HG03196 (cell line): ENCODE results near the gene TRIM16.
"Not testable (repeated sequence)": the region's sequence is repeated elsewhere in the genome, so short reads cannot be mapped to it uniquely, and the experiment has no call there.

ENCODE experiments used
- ATAC-seq: cut with Tn5 transposase; IDR thresholded peaks from one replicate; pipeline ENCODE4 v1.9.1; 2021; ENCODE audit not compliant: unreplicated experiment

TRIM16 gene

DNA sequence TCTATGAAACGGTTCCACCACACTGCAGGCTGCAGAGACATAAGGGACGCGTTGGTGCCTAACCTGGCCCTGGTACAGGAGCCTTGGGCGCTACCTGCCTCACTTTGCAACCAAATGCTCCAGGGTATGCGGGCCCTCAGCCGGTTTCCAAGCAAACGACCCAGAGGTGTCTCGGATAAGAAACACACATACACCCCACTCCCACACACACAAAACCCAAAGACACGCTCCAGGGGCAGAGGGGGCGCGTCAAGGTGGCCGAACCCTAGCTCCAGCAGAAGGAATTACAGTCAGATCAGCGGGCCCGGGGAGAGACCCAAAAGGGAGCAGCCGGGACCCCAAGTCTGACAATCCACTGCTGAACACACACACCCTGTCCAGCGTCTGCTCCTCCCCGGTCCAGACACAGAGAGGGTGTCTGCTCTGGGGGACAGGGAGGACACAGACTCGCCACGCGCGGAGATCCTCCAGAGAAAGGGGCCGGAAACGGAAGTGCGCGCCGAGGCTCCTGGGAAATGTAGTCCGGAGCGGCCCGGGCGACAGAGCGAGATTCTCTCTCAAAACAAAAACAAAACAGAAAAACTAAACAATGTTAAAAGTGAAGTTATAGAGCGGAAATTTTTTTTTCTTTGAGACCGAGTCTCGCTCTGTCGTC is at the start of gene TRIM16:
Gene TRIM16 (minus strand): TSS at position 488 of the 655 bp plus-strand sequence. CDS start 32,702 bp downstream, outside the sequence.
- ATAC-seq: peak; percentile 91

GRCh38 chr17:15733174-15733789 is 49.2 kb upstream of the TRIM16 start:
- ATAC-seq: not testable (repeated sequence)

GRCh38 chr17:15731900-15732299 is 47.8 kb upstream of the TRIM16 start, which contains the start of gene TBC1D26:
TBC1D26 (plus strand) TSS chr17:15732283; CDS start chr17:15735349, 3,066 bp downstream.
- not testable (repeated sequence) for ATAC-seq

DNA sequence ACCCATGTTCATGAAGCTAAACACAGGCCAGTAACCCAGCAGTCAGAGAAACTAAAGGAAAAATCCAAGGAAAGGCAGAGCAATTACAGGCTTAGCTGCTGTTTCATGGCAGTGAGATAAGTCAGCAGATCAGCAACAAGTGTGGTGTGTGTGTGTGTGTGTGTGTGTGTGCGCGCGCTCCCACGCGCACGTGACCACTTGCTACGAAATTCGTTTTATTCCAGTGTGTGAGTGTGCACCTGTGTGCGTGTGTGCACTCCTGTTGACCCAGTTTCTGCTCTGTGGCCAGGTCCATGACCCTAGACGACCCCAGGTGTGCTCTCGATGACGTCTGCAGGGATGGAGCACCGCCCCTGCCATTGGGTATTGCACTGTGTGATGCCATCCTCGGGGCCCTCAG is 46.4 kb upstream of the TRIM16 start:
- not testable (repeated sequence) for ATAC-seq

DNA sequence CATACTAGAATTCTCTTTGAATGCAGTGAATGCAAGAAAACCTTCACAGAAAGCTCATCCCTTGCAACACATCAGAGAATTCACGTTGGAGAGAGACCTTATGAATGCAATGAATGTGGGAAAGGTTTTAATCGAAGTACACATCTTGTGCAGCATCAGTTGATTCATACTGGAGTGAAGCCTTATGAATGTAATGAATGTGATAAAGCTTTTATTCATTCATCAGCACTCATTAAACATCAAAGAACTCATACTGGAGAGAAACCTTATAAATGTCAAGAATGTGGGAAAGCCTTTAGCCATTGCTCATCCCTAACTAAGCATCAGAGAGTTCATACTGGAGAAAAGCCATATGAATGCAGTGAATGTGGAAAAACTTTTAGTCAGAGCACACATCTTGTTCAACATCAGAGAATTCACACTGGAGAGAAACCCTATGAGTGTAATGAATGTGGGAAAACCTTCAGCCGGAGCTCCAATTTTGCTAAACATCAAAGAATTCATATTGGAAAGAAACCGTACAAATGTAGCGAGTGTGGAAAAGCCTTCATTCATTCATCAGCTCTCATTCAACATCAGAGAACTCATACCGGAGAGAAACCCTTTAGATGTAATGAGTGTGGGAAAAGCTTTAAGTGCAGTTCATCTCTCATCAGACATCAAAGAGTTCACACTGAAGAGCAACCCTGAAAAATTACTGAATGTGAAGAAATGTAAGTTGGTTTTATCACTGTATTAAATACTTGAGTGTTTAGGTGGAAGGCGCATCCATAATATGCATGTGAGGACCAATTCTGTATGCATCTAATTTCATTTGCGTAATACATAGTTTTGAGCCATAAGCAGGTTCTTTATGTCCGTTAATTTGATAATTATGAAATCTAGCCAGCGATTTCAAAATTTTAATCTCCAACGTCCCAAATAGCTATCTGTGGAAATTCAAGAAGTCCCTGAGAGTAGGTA is 32.8 kb upstream of the TRIM16 start:
- not testable (repeated sequence) for ATAC-seq

DNA sequence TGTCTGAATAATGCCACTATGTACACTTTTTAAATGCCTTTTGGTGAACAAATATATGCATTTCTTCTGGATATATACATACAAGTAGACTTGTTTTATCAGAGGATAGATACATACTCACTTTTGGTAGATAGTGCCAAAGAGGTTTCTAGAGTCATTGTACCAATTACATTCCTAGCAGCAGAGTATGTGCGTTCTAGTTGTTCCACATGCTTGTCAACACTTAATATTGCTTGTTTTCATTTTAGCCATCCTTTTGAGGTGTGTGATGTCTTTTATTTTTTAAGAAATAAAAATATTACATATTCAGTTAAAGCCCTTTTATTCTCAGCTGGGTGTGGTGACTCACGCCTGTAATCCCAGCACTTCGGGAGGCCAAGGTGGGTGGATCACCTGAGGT is 24.8 kb upstream of the TRIM16 start:
- ATAC-seq: not testable (repeated sequence)

GRCh38 chr17:15704813-15705212 is 20.7 kb upstream of the TRIM16 start:
- ATAC-seq: not testable (repeated sequence)

GRCh38 chr17:15704239-15704638 is 20.1 kb upstream of the TRIM16 start:
- ATAC-seq: not testable (repeated sequence)

DNA sequence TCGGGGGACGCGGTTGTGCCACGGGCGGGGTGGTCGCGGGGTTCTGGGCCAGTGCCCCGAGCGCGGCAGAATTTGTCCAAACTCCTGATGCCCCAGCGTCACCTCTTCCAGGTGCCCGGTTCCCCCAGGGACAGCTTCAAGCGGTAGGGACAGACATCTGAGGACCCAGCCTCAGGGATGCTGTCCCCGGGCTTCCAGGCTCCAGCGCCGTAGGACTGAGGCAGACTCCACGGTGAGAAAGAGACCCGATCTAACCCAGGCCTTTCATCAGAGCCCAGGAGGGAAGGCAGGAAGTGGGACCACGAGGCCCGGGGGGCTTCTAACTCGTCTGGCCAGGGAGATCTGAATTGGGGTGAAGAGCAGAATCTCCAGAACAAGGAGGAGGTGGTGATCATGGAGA is 15.8 kb upstream of the TRIM16 start:
- peak; percentile 3 for ATAC-seq

GRCh38 chr17:15699413-15699924 is 15.4 kb upstream of the TRIM16 start, which contains the start of gene ZNF286A:
ZNF286A (plus strand) TSS chr17:15699752; CDS start chr17:15700330, 578 bp downstream.
- ATAC-seq: peak; percentile 97

DNA sequence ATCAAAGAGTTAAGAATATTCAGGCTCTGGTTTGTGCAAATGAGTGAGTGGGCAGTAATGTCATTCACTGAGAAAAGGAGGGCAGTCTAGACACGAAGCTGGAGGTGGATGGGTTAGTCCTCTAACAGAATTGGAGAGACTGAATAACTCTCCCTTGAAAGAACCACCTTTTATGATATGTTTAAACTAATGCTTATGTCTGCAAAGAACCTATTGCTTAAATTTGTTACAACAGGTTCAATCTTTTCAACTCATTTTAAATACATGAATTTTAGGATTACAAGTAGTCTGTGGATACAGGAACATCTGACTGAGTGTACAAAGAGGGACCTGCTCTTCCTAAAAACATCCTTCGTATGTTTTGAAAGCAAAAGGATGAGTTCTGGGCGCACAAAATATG is 14.9 kb upstream of the TRIM16 start:
- ATAC-seq: not testable (repeated sequence)

DNA sequence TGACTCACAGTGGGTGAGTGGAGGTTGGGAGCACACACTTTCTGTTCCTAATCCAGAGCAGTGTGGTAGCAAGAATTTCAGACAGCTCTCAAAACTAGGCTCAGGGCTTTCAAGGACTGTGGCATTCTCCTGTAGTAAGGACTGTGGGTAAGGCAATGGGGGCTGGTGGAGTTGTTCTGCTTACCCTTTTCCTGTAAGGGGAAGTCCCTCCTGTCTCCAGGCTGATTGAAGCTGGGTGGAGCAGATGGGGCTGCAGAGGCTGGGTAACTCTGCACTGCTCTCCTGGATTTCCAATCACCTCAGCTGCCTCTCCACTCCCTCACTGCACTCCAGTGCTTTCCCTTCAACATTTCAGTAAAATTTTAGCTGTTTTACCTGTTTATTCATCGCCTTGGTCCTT is 3.4 kb upstream of the TRIM16 start:
- ATAC-seq: not testable (repeated sequence)

- ATAC-seq: not testable (repeated sequence)
Measured at GRCh38 chr17:15683135-15683534, 976 bp downstream of the TRIM16 start.

DNA sequence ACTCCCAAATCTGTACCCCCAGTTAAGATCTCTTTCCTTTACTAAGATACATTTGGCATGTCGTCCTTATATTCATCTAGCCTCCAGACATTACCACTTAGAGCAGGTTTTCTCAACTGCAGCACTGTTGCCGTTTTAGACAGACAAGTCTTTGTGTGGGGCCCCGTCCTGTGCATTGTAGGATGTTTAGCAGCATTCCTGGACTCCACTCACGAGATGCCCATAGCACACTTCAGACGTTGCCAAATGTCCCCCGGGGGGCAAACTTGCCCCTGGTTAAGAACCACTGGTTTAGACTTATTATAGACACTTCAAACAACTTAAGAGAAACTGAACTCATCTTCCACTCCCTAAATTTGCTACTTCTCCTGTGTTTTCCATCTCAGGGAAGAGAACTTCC is 8.1 kb downstream of the TRIM16 start:
- ATAC-seq: not testable (repeated sequence)

GRCh38 chr17:15674640-15675039 is 9.5 kb downstream of the TRIM16 start:
- not testable (repeated sequence) for ATAC-seq

- ATAC-seq: not testable (repeated sequence)
Measured at GRCh38 chr17:15669526-15669925, 14.6 kb downstream of the TRIM16 start.

- ATAC-seq: no peak
Measured at GRCh38 chr17:15663691-15664090, 20.4 kb downstream of the TRIM16 start.

DNA sequence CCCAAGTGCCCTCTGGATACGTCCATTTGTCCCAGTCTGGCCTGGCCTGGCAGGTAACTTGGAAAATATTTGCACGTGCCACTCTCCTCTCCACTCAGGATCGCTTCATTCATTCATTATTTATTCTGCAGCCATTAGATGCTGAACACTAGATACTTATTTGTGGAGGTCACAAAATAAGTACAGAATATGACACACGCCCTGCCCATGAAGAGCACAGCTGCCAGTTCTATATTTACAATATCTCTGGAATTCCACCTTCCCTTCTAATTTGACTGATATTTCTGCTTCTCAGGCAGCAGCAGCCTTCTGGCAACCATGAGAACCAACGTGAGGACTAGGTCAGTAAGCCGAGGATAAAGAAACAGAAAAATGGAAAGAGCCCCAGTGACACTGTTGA is 20.9 kb downstream of the TRIM16 start:
- no peak for ATAC-seq

GRCh38 chr17:15662681-15663080 is 21.4 kb downstream of the TRIM16 start:
- no peak for ATAC-seq

DNA sequence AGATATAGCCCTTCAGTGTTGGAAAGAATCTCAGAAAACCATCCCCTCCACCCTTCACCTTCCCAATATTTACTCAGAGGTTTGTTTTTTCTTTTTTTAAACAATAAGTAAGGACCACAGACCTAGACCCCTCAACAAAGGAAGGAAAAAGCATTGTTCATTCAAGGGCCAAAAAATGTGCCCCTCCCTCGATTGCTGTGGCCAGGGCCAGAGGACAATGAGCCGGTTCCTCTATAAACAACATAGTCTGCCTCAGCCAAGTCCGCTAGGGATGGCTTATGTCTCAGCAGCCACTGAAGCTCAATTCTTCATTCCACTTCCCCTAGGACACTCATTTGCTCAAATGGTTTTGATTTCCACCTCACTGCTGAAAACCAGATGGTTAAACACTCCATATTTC is 24.0 kb downstream of the TRIM16 start:
- ATAC-seq: no peak

DNA sequence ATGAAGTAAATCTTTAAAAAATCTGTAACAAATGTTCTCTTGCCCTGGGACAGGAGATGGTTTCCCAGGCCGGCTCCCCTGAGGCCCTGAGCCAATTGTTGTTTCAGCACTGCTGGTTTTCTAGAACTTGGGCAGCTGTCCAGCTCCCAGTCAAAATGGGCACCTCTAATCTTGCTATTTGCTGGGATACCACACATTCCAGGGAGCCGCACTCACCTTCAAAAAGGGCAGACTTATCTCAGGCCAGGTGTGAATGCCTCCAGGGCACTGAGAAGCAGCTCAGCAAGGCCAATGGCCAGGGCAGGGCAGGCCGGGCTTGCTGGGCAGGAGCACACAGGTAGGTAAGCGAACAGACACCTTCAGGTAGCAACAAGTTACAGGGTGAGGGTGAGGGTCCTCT is 24.4 kb downstream of the TRIM16 start:
- ATAC-seq: no peak
